NCI-H446 treated with DMSO at 0.1 percent for 48 hours (cell line): ENCODE results near the gene C6orf47.
A peak's percentile ranks its signal among the peaks of the same experiment; 100 is the strongest.
"Not testable (repeated sequence)": the region's sequence is repeated elsewhere in the genome, so short reads cannot be mapped to it uniquely, and the experiment has no call there.

Source experiments
- DNase-seq: peaks from one replicate; lab custom pipeline; 2025; lab: John Stamatoyannopoulos, UW

The C6orf47 gene, protein sequence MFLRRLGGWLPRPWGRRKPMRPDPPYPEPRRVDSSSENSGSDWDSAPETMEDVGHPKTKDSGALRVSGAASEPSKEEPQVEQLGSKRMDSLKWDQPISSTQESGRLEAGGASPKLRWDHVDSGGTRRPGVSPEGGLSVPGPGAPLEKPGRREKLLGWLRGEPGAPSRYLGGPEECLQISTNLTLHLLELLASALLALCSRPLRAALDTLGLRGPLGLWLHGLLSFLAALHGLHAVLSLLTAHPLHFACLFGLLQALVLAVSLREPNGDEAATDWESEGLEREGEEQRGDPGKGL

DNA sequence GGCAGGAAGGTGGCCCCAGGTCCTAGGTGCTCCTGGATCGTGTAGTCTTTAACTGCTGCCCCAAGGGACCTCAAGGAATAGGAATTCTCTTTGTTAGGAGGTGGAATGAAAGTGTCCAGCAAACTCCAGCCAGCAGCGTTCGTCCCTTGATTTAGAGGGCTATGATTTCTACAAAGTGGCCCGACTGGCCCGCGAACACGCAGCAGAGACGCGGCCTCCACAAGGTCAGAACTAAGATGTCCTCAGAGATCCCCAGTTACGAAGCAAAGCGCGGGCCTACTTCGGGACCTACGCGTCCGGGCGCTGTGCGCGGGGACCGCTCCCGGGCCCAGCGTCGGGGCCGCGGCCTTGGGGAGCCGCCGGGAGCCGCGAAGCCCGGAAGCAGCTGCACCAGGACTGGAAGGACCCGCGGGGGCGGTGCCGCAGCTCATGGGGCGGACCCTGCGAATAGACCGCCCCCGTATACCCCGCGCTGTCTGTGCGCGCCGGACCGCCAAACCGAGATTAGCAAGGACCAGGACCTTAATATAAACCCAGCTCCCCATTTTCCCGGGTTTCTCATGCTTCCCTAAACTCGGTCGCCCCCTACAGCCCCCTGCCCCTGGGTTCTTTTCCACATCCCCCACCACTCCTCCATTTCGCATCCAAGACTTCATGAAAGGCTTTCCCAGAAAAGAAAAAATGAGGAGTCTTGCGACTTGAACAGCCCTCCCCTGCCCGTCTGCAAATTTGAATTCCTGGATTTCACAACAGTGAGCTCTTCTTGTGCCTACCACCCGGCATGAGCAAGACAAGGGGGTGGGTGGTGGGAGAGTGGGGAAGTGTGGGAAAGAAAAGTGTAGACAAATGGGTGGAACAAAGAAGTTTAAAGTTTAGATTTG, at the start of gene C6orf47:
C6orf47 (minus strand) TSS at position 398 of the 881 bp plus-strand sequence. CDS start 831 bp downstream, outside the sequence.
- peak; percentile 60 for DNase-seq

DNA sequence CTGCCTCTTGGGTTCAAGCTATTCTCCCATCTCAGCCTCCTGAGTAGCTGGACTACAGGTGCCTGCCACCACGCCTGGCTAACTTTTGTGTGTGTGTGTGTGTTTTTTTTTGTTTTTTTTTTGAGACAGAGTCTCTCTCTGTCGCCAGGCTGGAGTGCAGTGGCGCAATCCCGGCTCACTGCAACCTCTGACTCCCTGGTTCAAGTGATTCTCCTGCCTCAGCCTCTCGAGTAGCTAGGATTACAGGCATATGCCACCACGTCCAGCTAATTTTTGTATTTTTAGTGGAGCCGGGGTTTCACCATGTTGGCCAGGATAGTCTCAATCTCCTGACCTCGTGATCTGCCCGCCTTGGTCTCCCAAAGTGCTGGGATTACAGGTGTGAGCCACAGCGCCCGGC, 48.6 kb upstream of the C6orf47 start:
- DNase-seq: not testable (repeated sequence)

DNA sequence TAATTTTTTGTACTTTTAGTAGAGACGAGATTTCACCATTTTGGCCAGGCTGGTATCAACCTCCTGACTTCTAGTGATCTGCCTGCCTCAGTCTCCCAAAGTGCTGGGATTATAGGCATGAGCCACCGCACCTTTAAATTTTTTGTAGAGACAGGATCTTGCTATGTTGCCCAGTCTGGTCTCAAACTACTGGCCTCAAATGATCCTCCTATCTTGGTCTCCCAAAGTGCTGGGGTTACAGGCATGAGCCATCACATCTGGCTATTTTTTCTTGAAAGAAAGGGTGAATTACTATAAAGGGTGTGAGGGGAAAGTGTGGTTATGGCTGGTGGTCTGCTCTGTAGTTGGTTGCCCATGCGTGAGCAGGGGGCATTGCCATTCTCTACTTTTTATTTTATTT, 47.6 kb upstream of the C6orf47 start:
- DNase-seq: no peak

DNA sequence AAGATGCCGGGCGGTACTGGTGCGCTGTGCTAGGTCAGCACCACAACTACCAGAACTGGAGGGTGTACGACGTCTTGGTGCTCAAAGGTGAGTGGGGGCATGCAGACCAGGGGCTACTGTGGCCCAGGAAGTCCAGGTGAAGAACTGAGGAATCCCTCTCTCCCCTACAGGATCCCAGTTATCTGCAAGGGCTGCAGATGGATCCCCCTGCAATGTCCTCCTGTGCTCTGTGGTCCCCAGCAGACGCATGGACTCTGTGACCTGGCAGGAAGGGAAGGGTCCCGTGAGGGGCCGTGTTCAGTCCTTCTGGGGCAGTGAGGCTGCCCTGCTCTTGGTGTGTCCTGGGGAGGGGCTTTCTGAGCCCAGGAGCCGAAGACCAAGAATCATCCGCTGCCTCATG, 47.1 kb upstream of the C6orf47 start:
- DNase-seq: no peak

DNA sequence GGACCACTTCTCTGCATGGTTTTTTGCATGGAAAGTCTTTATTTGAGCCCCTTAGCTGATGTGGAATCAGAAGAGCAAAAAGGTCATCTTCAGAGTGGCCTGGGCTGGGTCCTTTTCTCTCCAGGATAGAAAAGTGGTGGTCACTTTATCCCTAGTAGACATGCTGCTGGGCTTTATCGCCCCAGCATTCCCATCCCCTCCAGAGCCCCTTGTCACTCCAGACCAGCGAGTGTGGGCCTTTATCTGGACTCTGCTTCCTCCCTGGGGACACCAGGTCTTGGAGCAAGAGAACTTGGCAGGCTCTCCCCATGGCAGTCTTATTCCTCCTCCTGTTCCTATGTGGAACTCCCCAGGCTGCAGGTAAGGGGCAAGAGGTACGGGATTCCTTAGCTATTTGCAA, 46.0 kb upstream of the C6orf47 start, which contains the start of gene LY6G6F:
LY6G6F (plus strand) TSS at position 268 of the 400 bp plus-strand sequence; CDS start at position 309, 41 bp downstream.
- no peak for DNase-seq

DNA sequence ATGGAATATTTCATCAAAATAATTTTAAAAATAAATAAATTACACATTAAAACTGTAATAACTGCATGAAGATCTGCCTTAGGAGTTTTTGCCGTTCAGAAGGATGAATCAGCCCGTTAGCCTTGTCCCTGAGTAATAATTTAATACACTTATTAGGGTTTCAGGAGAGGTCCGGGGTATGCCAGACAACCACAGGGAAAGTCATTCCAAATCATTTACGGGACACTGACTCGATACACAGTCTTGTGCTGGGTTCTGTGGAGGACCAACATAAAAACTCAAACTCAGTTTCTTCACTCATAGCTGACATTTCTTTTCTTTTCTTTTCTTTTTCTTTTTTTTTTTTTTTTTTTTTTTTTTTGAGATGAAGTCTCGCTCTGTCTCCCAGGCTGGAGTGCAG, 45.4 kb upstream of the C6orf47 start:
- DNase-seq: no peak

DNA sequence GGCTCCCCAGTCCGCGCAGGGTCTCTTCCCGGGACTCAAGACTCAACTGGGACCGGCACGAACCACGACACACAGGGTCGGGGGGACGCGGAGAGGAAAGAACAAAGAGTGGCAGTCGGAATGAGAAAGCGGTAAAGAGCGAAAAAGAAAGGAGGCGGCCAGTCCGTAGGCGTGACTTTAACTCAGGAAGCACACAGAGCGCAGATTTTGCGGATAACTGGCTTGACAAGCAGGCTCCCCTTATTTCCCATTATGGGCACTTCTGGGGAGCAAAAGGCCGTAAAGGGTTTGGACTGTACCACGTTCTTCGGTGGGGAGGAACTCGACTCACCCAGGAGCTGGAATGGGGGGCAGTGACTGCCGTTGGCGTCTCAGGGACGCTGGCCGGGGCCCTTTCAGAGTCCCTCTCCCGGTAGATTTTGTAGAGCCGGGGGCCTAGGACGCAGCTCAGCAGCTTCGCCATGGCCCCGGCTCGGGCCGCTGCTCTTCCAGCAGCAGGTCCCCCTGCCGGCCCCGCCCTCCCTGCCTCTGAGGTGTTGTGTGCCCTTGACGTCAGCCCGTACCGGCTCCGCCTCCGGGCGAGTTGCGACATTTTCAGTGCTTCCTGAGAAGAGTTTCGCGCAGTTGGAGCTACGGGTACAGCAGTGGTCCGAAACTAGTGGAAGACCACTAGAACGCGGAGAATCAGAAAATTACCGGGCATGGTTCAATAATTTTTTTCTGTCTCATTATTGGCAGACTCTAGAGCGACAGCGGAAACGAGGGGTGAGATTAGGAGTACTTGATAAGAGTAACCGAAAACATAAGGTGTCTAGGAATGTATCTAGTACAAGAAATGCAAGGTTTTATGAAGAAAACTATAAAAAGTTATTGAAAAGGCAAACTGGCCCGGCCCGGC, 42.5 kb upstream of the C6orf47 start, which contains the start of gene ABHD16A:
ABHD16A (minus strand) TSS at position 506 of the 898 bp plus-strand sequence; CDS start at position 463, 43 bp downstream.
- DNase-seq: peak; percentile 89

DNA sequence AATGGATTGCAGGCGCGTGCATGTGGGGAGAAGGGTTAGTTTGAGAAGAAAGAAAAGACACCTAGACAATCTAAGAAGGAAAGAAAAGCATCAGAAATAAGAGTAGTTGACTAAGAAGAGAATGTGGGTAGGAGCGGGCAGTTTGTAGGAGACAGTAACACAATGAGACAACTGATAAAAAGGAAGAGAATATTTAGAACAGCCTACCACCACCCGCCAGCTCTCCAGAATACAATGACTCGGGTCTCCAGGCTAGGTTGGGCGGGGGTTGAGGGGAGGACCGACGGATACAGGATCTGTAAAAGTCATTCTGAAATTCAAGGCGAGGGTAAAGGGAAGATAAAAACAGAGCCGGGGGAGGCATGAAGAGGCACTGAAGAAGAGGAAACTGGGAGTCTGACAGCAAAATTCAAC, 41.8 kb upstream of the C6orf47 start:
- DNase-seq: no peak

DNA sequence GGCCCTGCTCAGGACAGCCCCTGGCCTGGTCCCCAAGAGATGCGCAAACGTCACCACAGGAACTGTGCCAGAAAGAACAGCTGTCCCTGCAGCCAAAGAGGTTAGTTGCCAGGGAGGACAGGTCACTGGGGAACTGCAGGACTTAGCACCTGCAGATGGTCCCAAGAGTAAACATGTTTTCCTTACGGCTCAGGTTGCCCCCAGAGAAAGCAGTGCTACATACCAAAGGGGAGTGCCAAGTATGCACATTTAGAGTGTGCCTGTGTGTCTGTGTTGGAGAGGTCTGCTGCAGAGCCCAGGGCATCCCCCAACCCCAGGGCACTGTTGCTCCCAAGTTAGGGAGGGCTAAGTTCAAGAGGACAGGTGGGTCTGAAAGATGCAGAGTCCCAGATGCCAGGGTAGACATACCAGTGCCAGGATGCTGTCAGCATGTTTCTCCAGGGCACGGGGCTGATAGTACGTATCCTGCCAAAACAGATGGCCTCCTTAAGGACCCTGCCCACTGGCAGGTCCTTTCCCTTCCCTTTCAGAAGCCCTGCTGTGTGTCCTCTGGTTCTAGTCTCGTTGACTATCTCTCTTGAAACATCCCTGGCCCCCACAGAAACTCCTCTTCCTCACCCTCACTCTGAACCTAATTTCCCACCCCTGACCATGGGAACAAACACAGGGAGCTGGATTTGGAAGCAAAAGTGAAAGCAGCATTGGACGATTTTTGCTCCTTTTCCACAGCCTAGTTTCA, 41.3 kb upstream of the C6orf47 start:
- no peak for DNase-seq

DNA sequence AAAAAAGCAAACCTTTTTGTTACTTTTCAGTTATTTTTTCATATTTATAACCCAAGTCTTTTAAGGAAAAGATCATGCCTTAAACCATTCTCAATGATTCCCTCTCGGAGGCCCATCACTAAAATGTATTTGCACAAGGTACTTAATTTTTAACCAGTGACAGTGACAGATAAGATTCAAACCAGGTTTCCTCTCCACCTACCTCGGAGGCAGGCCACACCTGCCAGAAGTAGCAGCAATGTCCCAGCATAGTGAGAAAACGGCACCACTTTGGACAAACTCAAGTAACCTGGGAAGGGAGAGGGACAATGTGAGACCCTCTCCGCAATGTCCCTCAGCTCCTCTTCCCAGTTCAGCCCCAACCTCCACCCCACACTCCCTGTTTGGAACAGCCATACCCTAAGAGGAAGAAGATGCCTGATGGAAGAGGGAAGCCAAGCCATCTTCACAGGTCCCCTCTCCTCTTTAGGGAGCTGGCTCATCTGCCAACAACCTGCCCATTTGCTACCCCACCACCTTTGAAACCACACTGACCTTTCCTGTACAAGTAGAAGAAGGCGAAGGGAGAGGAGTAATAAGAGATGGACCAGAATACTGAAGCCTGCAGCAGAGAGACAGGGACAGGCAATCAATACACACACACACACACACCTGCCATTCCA, 40.3 kb upstream of the C6orf47 start:
- DNase-seq: no peak

DNA sequence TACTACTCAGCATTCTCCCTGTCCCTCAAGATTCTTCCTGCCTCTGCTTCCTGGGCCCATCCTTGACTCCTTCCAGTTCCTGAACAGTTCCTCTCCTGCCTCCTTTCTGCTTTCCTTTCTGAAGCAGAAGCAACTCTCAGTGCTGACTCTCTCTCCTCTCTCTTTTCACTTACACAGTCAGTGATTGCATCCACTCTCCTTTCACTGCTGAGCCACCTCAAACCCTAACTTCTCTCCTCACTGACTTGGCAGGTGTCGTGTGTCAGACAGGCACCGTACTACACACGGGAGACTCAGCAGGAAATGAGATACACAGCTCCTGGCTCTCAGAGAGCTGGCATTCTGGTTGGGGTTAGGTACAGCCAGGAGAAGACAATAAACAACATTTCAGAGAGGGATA, 37.0 kb upstream of the C6orf47 start:
- DNase-seq: no peak

DNA sequence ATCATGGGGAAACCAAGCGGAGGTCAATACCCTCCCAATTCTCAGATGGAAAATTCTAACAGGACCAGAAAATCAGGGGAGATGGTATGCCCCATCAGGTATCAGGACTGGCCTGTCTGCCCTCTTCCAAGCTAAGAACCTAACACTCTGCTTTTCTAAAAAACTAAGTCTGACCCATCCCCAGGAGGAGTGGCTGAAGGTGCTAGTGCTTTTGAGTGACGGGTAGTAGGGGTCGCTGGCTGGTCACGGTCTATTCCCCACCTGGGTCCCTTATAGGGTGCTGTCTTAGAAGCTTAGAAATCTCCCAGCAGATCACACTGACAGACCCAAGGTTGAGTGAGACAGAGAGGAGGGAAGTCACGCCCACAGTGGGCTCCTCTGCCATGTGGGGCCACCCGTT, 33.0 kb upstream of the C6orf47 start:
- DNase-seq: no peak

DNA sequence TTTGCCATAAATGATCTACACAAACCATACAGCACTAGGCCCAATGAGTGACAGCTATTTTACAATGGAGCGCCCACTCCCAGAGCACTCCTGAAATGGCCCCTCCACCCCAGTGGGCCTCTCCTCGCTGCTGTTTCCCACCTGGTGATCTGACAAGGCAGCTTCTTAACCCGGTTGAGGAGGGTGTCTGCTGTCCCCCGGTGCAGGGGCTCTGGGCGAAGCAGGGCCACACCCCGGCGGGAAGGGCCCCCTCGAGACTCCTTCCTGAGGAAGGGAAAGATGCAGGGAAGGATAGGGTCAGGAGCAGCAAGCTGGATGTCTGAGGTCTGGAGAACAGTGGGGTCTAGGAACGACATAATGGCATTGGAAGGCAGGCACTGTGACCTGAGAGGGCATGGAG, 32.3 kb upstream of the C6orf47 start:
- DNase-seq: no peak

DNA sequence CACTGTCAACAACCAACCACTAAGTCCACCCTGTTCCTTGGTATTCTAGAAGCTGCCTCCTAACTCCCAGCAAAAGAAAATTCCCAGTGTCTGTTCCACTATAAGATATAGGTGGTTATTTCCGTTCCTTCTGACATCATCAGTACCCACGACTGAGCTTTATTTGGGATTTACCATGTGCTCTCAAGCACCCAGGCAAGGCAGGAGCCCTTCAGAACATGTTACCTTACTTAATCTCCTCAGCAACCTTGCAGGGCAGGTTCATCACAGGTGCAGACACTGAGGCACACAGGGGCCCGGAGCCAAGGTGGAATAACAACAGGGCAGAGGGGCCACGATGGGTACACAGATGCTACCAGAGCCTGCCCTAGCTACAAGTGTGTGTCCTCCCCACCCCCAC, 31.8 kb upstream of the C6orf47 start:
- no peak for DNase-seq

DNA sequence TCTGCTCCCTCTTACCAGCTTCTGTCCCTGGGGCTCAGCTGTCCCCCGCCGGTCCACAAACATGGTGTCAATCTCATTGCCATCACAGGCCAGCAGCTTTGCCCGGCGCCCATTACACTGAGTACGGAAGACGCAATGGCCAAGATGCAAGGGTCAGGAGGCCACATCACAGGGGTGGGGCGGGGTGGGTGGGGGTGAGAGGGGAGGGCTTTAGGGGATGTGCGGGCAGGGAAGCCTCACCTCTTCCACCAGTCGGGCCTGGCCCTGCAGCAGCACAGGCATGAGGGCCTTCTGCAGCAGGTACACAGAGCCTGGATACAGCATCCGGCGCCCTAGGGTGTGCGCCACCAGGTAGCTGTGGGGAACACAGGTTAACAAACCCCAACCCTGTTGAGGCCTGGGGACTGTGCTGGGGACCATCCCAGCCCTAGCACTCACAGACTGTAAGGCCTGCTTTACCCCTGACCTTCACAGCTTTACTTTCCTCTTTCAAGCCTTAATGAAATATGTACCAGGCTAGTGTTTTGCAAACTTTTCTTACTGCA, 31.1 kb upstream of the C6orf47 start:
- no peak for DNase-seq

DNA sequence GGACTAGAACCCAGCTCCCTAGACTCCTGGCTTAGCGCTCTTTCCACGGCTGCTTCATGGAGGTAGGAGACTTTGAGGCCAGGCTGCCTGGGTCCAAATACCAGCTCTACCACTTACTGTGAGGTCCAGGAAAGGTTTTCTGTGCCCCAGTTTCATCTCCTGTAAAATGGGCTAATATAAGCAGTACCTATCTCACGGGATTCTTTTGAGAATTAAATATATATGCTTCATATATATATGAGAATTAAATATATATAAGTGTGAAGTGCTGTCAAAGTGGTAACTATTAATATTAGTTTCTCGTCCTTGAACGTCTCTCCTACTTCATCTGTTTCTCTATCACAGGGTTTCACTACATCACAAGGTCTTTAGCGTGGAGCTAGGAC, 30.5 kb upstream of the C6orf47 start:
- no peak for DNase-seq

DNA sequence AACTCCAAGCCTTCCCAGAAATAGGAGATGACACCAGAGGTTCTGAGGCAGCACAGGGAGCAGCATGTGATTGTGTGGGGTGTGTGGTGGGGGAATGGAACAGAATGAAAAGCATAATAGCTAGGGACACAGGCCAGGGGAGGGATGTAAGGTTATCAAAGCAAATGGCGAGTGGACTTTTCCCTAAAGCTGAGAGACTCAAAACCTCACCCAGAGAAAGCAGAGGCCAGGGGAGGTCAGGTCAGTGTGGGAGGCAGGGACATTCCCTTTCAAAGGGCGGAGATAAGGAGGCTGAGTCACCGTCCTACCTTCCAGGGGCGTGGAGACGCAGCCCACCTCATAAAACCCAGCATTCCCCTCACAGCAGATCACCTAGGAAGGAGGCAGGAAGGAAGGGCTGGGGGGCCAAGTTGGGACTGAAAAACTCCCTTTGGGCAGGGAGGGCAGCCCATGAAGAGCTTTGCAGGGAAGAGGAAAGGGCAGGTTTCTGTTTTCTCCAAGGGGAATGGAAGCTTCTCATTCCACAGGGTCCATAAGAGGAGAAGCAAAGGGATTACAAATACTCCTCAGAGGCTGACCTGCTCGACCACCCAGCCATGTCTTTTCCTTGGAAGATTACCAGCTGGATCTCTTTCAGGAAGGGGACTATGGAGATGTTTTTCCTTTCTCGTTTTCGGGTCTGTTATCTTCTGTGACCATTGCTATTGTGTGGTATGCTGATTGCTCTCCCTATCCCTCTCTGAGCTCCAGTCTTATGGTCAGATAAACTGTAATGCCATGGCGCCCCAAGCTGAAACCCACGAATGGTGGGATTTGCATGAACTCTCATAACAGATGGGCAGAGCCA, 29.9 kb upstream of the C6orf47 start:
- no peak for DNase-seq

DNA sequence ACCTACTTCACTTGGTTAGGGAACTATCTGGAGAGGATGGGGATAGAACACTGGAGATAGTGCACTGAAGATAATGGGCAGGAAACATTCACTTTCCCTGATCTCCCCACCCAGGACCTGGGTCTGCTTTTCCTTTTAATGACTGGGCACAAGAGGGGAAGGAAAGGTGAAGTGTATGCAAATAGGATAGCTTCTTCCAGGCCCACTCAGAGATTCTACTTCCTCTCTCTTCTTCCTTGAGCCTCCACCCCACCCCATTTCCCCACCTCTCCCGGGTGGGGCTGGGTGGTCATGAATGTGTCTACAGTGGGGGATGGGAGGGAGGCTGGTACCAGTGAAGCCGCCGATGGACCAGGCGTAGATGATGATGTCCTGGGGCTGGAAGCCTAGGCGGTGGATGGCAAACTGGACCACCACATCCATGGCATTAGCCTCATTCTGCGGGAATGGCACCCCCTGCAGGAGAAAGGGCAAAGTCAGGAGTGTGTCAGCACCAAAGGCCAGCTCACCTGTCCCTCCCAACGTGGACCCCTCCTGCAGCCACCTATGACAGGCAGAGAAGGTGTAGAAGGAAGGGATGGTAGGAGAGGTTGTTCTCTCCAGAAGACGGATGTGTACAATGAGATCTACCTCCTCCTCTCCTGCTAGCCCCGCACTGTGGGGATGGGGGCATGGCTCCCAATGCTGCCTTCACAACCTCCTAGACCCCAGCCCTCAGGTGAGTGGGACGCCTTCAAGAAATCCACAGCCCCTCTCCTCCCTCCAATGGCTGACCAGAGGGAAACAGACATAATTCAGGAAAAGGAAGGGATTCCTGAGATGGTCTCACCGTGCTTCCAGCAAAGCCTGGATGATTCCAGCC, 28.9 kb upstream of the C6orf47 start:
- DNase-seq: no peak
